Lower leg skin (tissue), 3 donors: Measurements from ENCODE around the gene SLC5A11.

Experiments used
- POLR2A ChIP-seq, 2 donors: fragments of 450-650 bp; IDR thresholded peaks; one replicate each; pipeline ENCODE4 v1.6.1; 2016 to 2017; ENCODE audit warnings: antibody characterized with exemption in 2 of 2, mild to moderate bottlenecking in 1 of 2, moderate library complexity in 1 of 2
- TF ChIP-seq, protein P1 (sequence below), 3 donors: fragments of 450-650 bp; IDR thresholded peaks; one replicate each; pipeline ENCODE4 v1.5.1; 2016; ENCODE audit warnings: antibody characterized with exemption in 3 of 3, mild to moderate bottlenecking in 3 of 3, moderate library complexity in 2 of 3

DNA sequence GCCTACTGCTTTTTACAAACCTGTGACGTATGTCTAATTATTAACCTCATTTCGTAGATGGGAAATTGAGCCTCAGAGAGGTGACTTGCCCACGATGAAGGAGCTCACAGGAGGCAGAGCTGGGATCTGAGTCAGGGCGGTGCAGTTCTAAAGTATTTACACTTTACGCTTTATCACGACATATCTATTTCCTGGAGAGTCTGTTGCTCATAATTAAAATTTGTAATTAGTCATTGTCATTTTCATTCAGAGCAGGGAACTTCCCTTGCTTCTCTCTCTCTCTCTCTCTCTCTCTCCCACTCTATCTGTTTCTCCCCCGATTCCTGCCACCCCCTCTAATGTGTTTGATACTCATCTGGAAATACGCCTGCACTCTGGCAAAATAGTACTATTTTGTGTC is 5.9 kb downstream of the SLC5A11 start:
- TF ChIP-seq, protein P1, sequence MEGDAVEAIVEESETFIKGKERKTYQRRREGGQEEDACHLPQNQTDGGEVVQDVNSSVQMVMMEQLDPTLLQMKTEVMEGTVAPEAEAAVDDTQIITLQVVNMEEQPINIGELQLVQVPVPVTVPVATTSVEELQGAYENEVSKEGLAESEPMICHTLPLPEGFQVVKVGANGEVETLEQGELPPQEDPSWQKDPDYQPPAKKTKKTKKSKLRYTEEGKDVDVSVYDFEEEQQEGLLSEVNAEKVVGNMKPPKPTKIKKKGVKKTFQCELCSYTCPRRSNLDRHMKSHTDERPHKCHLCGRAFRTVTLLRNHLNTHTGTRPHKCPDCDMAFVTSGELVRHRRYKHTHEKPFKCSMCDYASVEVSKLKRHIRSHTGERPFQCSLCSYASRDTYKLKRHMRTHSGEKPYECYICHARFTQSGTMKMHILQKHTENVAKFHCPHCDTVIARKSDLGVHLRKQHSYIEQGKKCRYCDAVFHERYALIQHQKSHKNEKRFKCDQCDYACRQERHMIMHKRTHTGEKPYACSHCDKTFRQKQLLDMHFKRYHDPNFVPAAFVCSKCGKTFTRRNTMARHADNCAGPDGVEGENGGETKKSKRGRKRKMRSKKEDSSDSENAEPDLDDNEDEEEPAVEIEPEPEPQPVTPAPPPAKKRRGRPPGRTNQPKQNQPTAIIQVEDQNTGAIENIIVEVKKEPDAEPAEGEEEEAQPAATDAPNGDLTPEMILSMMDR (IDR thresholded peaks at IDR 0.05) = no peak
- TF ChIP-seq POLR2A (IDR thresholded peaks at IDR 0.05) = no peak
